GM06990 (cell line): ENCODE data around the gene CDPF1.

Experiments used
- DNase-seq: peaks from one replicate; pipeline ENCODE4 v3.0.0-alpha.2; 2011; ENCODE audit not compliant: insufficient read length; ENCODE audit errors: extremely low read depth
- H3K27me3 ChIP-seq: replicated peaks from 2 replicates; pipeline ENCODE4 v1.6.0; 2011; ENCODE audit warnings: low read length; ENCODE audit not compliant: control insufficient read depth, insufficient read depth
- H3K36me3 ChIP-seq: 2 replicates; pipeline ENCODE4 v1.5.1; 2011; ENCODE audit warnings: low read length; ENCODE audit not compliant: control insufficient read depth, insufficient read depth
- H3K4me3 ChIP-seq: replicated peaks from 2 replicates; pipeline ENCODE4 v1.5.1; 2011; ENCODE audit warnings: low read depth, mild to moderate bottlenecking, control low read depth, low read length
- CTCF ChIP-seq: IDR thresholded peaks from 2 replicates; pipeline ENCODE4 v1.5.1; 2011; ENCODE audit warnings: low read length, control low read depth, mild to moderate bottlenecking, inconsistent platforms; ENCODE audit not compliant: insufficient read depth, poor library complexity, severe bottlenecking

The CDPF1 gene

GRCh38 chr22:46224044-46224897 lies 25.8 kb downstream of the CDPF1 start:
- no peak overlapping the region for H3K4me3 ChIP-seq
- peaks cover 2% of the 10 kb centered on the region; the same call in 1 of the 2 replicates for H3K36me3 ChIP-seq
- no peak for DNase-seq
- H3K27me3 ChIP-seq, result no peaks in the 10 kb centered on the region
- TF ChIP-seq CTCF, result no peak

DNA sequence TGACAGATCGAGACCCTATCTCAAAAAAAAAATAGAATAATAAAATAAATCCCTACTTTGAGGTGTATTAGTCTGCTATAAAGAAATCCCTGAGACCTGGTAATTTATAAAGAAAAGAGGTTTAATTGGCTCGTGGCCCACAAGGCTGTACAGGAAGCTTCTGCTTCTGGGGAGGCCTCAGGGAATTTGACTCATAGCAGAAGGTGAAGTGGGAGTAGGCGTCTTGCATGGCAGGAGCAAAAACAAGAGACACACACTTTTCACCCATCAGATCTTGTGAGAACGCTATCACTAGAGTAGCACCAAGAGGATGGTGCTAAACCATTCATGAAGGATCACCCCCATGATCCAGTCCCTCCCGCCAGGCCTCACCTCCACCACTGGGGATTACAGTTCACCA lies 29.2 kb downstream of the CDPF1 start:
- no peak overlapping the region for H3K4me3 ChIP-seq
- H3K36me3 ChIP-seq, result peaks cover 12% of the 10 kb centered on the region
- no peaks in the 10 kb centered on the region for H3K27me3 ChIP-seq
- no peak for TF ChIP-seq CTCF
- DNase-seq, result no peak

GRCh38 chr22:46219636-46220035 lies 30.5 kb downstream of the CDPF1 start:
- TF ChIP-seq CTCF, result no peak
- Histone ChIP-seq H3K36me3 (peaks cover 11% of the 10 kb centered on the region), H3K27me3 (no peaks in the 10 kb centered on the region)

DNA sequence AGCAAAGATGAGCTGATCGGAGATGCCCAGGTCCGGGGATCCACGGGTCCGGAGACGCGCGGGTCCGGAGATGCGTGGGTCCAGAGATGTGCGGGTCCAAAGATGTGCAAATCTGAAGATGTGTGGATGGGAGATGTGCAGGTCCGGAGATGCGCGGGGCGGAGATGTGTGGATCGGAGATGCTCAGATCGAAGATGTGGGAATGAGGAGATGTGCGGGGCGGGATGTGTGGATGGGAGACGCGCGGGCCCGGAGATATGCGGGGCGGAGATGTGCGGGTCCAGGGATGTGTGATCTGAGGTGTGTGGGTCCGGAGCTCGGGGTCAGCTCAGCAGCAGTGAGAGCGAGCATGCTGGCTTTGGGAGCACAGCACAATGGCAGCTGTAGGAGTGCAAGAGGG lies 35.5 kb downstream of the CDPF1 start:
- Histone ChIP-seq H3K4me3 (no peak overlapping the region), H3K27me3 (no peaks in the 10 kb centered on the region), H3K36me3 (peaks cover 11% of the 10 kb centered on the region)
- DNase-seq, result no peak
- no peak for TF ChIP-seq CTCF

More at GRCh38 chr22:46219636-46220035, 30.5 kb downstream of the CDPF1 start:
- no peak for DNase-seq
- no peak overlapping the region for H3K4me3 ChIP-seq

GRCh38 chr22:46214149-46214548 lies 35.9 kb downstream of the CDPF1 start:
- Histone ChIP-seq H3K27me3 (no peaks in the 10 kb centered on the region), H3K36me3 (peaks cover 11% of the 10 kb centered on the region), H3K4me3 (no peak overlapping the region)
- no peak for TF ChIP-seq CTCF
- DNase-seq, result no peak
